ENCODE results near the gene GLI3.

- TF ChIP-seq, protein P1, sequence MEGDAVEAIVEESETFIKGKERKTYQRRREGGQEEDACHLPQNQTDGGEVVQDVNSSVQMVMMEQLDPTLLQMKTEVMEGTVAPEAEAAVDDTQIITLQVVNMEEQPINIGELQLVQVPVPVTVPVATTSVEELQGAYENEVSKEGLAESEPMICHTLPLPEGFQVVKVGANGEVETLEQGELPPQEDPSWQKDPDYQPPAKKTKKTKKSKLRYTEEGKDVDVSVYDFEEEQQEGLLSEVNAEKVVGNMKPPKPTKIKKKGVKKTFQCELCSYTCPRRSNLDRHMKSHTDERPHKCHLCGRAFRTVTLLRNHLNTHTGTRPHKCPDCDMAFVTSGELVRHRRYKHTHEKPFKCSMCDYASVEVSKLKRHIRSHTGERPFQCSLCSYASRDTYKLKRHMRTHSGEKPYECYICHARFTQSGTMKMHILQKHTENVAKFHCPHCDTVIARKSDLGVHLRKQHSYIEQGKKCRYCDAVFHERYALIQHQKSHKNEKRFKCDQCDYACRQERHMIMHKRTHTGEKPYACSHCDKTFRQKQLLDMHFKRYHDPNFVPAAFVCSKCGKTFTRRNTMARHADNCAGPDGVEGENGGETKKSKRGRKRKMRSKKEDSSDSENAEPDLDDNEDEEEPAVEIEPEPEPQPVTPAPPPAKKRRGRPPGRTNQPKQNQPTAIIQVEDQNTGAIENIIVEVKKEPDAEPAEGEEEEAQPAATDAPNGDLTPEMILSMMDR (IDR thresholded peaks at IDR 0.05), result no peak
- no peak for TF ChIP-seq POLR2A (IDR thresholded peaks at IDR 0.05)
These were observed 308.8 kb downstream of the GLI3 start for GRCh38 chr7:41928166-41928565.
